Epithelial cell of proximal tubule (primary cell): ENCODE results near the gene PLD1. TPM values are rescaled to one million over a fixed set of nuclear protein-coding genes. Genes with fewer than 3 reads are reported as not detected.
A peak's percentile ranks its signal among the peaks of the same experiment; 100 is the strongest.

Source experiments
- DNase-seq: peaks from one replicate; pipeline ENCODE4 v3.0.0-alpha.2; 2011; ENCODE audit warnings: low read depth
- H3K4me3 ChIP-seq: 2 replicates; pipeline ENCODE4 v1.5.1; 2011; ENCODE audit warnings: low read depth, mild to moderate bottlenecking, low read length
- total RNA-seq: library from RNA; depleted of rRNA; stranded (reverse); fragments of >200 nt; gene quantifications from 2 replicates; pipeline ENCODE4 v1.2.3, GENCODE V29; 2015
- TF ChIP-seq, protein P1 (sequence below): conservative IDR thresholded peaks from 2 replicates; pipeline ENCODE4 v1.5.1; 2012; ENCODE audit warnings: low read depth, mild to moderate bottlenecking, low read length

The PLD1 gene
- total RNA-seq, 1 donor from 2014 or later, result 5.1 TPM

DNA sequence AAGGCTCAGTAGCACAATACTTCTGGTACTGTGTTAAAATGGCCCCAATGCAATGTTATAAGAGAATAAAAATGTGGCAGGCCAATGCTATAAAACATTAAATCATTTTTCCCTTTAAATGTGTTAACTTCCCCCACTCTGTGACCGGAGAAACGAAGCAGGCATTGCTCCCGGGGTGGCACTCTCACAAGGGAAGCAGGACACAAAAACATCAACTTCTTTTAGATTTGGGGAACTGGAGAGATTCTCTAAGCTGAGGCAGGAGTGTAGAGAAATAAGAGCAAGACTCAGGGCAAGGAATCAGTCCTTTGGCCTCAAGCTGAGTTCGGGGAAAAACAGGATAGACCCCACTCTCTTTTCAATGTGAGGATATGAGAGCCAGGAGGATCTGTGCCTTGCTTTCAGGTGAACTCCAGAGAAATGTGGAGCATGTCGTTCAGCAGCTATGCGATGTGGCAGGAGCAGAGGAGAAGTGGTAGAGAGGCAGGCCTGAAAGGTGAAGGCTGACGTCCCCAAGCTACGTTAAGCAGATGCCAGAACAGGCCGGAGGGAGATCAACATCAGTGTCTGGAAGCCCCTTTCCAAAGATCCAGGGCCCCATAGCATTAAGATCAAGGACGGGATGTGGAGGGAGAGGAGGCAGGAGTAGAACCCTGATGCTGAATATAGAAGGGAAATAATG is 160.2 kb downstream of the PLD1 start:
- DNase-seq, result no peak
- TF ChIP-seq, protein P1, sequence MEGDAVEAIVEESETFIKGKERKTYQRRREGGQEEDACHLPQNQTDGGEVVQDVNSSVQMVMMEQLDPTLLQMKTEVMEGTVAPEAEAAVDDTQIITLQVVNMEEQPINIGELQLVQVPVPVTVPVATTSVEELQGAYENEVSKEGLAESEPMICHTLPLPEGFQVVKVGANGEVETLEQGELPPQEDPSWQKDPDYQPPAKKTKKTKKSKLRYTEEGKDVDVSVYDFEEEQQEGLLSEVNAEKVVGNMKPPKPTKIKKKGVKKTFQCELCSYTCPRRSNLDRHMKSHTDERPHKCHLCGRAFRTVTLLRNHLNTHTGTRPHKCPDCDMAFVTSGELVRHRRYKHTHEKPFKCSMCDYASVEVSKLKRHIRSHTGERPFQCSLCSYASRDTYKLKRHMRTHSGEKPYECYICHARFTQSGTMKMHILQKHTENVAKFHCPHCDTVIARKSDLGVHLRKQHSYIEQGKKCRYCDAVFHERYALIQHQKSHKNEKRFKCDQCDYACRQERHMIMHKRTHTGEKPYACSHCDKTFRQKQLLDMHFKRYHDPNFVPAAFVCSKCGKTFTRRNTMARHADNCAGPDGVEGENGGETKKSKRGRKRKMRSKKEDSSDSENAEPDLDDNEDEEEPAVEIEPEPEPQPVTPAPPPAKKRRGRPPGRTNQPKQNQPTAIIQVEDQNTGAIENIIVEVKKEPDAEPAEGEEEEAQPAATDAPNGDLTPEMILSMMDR, result no peak
- H3K4me3 ChIP-seq, result no peak overlapping the region

DNA sequence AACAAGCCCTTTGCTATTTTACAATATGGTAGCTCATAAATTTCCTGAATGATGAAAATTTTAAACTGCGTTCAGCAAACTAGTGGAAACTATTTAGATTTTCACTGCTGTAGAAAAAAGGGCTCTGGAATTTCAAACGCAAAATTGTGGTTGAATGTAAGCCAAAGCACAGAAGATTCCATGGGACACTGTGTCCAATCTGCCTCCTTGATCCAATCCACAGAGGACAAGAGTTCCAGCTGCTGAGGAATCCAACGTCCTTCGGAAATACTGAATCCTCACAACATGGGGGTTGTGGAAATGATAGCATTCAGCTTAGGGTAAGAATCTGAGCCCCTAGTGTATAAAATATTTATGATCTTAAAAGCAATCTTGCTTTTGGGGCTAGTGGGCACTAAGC is 161.0 kb downstream of the PLD1 start:
- no peak overlapping the region for H3K4me3 ChIP-seq
- DNase-seq, result no peak
- TF ChIP-seq, protein P1, result no peak

DNA sequence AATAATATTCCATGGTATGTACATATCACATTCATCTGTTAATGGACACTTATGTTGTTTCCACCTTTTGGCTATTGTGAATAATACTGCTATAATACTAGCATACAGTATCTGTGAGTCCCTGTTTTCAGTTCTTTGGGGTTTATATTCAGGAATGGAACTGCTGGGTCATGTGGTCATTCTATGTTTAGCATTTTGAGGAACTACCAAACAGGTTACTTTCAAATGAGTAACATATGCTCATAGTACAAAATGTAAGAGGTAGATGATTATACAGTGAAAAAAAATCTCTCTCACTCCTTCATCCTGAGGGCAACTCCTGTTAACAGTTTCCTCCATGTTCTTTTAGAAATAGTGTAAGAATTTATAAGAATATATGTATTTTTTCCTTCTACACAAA is 162.2 kb downstream of the PLD1 start:
- DNase-seq, result no peak
- TF ChIP-seq, protein P1, result no peak

DNA sequence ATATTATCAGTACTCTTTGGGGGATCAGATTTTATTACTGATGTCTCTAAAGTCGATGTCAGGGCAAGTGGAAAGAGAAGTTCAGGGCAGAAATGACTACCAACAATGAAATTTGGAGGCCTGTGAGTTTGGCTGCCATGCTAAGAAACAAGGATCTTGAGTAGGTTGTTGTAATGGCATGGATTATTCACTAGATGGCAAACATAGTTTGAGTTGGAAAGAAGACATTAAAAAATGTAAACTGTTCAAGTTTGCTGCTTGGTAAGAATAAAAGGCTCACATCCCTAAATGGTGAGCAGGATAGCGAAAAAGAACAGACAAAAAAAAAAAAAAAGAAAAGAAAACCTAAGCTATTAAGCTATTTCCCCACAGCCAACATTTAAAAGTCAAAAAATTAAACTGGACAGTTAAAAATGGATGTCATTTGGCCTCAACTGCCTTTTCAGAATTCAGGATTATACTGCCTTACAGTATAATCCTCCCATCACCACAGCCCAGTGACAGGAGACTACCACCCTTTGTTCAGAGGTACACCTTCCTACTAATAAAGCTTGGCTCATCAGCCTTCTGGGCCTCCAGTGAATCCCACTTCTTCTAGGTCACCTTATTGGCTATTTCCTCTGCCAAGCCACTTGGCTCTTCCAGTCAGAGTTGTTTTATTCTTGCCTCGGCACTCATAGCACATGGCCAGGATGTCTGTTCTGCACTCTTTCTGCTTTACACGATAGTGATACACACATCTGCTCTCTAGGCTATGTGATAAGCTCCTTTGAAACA is 163.7 kb downstream of the PLD1 start:
- TF ChIP-seq, protein P1, result peak; percentile 62

More for the DNA sequence above, 162.2 kb downstream of the PLD1 start:
- no peak overlapping the region for H3K4me3 ChIP-seq

DNA sequence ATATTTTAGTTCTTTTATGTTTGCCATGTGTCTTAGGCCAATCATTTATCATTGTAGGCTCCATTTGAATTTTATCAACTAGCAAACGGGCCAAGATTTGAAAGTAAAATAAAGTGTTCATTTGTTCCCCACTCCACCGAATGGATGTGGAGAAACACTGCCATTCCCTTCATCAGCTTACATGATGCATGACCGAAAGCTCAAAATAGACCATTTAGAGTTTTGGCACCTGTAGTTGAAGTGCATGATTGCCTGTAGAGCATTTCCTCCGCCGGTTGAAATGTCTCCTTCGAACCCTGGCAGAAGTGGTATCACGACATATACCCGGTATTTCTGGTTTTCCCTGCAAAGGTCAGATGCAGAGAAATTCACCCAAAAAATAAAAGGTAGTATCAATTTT is 165.6 kb downstream of the PLD1 start:
- DNase-seq, result no peak
- TF ChIP-seq, protein P1, result no peak

More for the DNA sequence above, 163.7 kb downstream of the PLD1 start:
- peak; percentile 40 for DNase-seq
- no peak overlapping the region for H3K4me3 ChIP-seq

DNA sequence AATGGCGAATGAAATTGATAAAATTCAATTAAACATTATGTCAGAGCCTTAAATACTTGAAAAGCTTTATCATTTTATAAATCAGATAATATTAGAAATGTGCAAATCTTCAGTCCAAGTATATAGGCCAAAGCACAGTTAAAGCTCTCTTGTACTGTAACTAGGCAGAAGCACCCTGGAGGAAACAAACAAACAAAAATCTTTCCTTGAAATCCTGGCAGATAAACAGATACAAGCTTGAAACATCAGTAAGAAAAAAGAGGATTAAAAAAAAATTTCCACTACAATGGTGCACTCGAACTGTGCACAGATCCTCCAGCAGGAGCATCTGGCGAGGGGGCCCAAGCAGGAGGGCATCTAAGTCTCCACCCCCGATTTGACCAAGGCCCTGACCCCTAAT is 166.6 kb downstream of the PLD1 start:
- H3K4me3 ChIP-seq, result no peak overlapping the region
- DNase-seq, result no peak
- TF ChIP-seq, protein P1, result no peak

More for the DNA sequence above, 165.6 kb downstream of the PLD1 start:
- H3K4me3 ChIP-seq, result no peak overlapping the region

DNA sequence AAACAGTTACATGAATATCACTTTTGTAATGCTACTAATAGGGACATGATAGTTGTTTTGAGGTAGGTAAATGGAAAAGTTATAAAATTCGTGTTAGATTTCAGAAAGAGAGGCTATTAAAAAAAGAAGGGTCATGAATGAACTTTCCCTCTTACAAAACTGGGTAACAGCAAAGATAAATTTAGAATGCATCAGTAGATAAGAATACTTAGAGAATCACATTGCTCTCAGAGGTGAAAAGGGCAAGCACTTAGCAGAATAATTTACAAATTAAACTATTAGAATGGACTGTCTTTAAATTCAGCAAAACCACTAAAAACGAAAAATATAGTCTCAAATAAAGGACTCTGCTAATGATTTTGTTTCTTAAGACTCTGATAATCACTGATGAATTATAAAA is 167.2 kb downstream of the PLD1 start:
- no peak for DNase-seq
- H3K4me3 ChIP-seq, result no peak overlapping the region
- TF ChIP-seq, protein P1, result no peak
